Ishikawa (cell line): ENCODE results near the gene VPS51.

Source experiments
- CREB1 ChIP-seq: IDR thresholded peaks from 2 replicates; pipeline ENCODE4 v1.6.1; 2012; ENCODE audit warnings: low read depth
- EGR1 ChIP-seq: IDR thresholded peaks from 2 replicates; pipeline ENCODE4 v1.6.1; 2012
- EP300 ChIP-seq: IDR thresholded peaks from 2 replicates; pipeline ENCODE4 v1.6.1; 2012; ENCODE audit warnings: borderline replicate concordance
- MAX ChIP-seq: IDR thresholded peaks from 2 replicates; pipeline ENCODE4 v1.6.1; 2012
- RAD21 ChIP-seq: IDR thresholded peaks from 2 replicates; pipeline ENCODE4 v1.6.1; 2012; ENCODE audit warnings: low read depth
- REST ChIP-seq: IDR thresholded peaks from 2 replicates; pipeline ENCODE4 v1.6.1; 2012; ENCODE audit warnings: low read depth, mild to moderate bottlenecking
- USF1 ChIP-seq: IDR thresholded peaks from 2 replicates; pipeline ENCODE4 v1.6.1; 2012

- TF ChIP-seq RAD21 (no peak), MAX (no peak), USF1 (no peak), EGR1 (no peak), CREB1 (no peak), EP300 (no peak), REST (no peak)
Observed at GRCh38 chr11:65051398-65051858, 44.6 kb upstream of the VPS51 start.
